GM18517 (cell line): ENCODE results near the gene UQCRH.
"Not testable (repeated sequence)": the region's sequence is repeated elsewhere in the genome, so short reads cannot be mapped to it uniquely, and the experiment has no call there.

ENCODE experiments used
- ATAC-seq: cut with Tn5 transposase; IDR thresholded peaks from one replicate; pipeline ENCODE4 v1.9.1; 2021; ENCODE audit warnings: mild to moderate bottlenecking, moderate library complexity; ENCODE audit not compliant: unreplicated experiment

The UQCRH gene

GRCh38 chr1:46331786-46332540 lies 28.5 kb downstream of the UQCRH start:
- ATAC-seq, result peak; percentile 46

- peak; percentile 43 for ATAC-seq
Measured at GRCh38 chr1:46333300-46334029, 30.0 kb downstream of the UQCRH start.

GRCh38 chr1:46334030-46334384 lies 30.5 kb downstream of the UQCRH start:
- ATAC-seq, result peak; percentile 5

GRCh38 chr1:46335081-46335480 lies 31.6 kb downstream of the UQCRH start:
- no peak for ATAC-seq

- ATAC-seq, result not testable (repeated sequence)
Measured at GRCh38 chr1:46337409-46337808, 33.9 kb downstream of the UQCRH start.

GRCh38 chr1:46340404-46341221 lies 37.1 kb downstream of the UQCRH start, which contains the start of gene NSUN4:
NSUN4 (plus strand) TSS chr1:46340807; CDS start chr1:46340827, 20 bp downstream.
- peak; percentile 66 for ATAC-seq

- no peak for ATAC-seq
Measured at GRCh38 chr1:46341222-46342083, 38.0 kb downstream of the UQCRH start.

GRCh38 chr1:46342084-46342656 lies 38.7 kb downstream of the UQCRH start:
- ATAC-seq, result no peak

- ATAC-seq, result no peak
Measured at GRCh38 chr1:46342677-46343350, 39.3 kb downstream of the UQCRH start.

- ATAC-seq, result no peak
Measured at GRCh38 chr1:46343351-46343695, 39.8 kb downstream of the UQCRH start.

GRCh38 chr1:46343705-46344104 lies 40.2 kb downstream of the UQCRH start:
- ATAC-seq, result no peak

GRCh38 chr1:46344481-46344880 lies 41.0 kb downstream of the UQCRH start:
- ATAC-seq, result no peak

GRCh38 chr1:46345281-46345680 lies 41.8 kb downstream of the UQCRH start:
- ATAC-seq, result no peak

GRCh38 chr1:46352363-46352762 lies 48.9 kb downstream of the UQCRH start:
- ATAC-seq, result no peak

GRCh38 chr1:46355920-46356319 lies 52.4 kb downstream of the UQCRH start:
- ATAC-seq, result not testable (repeated sequence)

GRCh38 chr1:46362158-46362557 lies 58.7 kb downstream of the UQCRH start:
- no peak for ATAC-seq

- ATAC-seq, result no peak
Measured at GRCh38 chr1:46363121-46363520, 59.6 kb downstream of the UQCRH start.

GRCh38 chr1:46364612-46365011 lies 61.1 kb downstream of the UQCRH start:
- no peak for ATAC-seq

GRCh38 chr1:46365796-46366195 lies 62.3 kb downstream of the UQCRH start:
- not testable (repeated sequence) for ATAC-seq
